WTC11 (cell line): ENCODE results near the gene KANK4. TPM values are rescaled to one million over a fixed set of nuclear protein-coding genes. Genes with fewer than 3 reads are reported as not detected.

ENCODE experiments used
- ATAC-seq: fragments of 200-7000 bp; cut with Tn5 transposase; 2 replicates; pipeline ENCODE4 v1.10.0; 2021; ENCODE audit warnings: mild to moderate bottlenecking, moderate library complexity
- CTCF ChIA-PET: fragments of 300-600 bp; sonication (Branson Sonifier 250); formaldehyde crosslinking; loops from one replicate; lab custom pipeline; 2021; ENCODE audit warnings: antibody characterized with exemption; lab: Charles Lee
- POLR2A ChIA-PET: fragments of 350-600 bp; sonication (Branson Sonifier 250); formaldehyde crosslinking; loops from one replicate; lab custom pipeline; 2021; ENCODE audit warnings: antibody characterized with exemption; lab: Charles Lee
- DNase-seq: peaks from one replicate; pipeline ENCODE4 v3.0.0; 2021; ENCODE audit warnings: low spot score
- H3K27ac Mint-ChIP-seq: 2 replicates; pipeline ENCODE4 v1.8.0; 2021; ENCODE audit warnings: mixed read lengths
- H3K27me3 Mint-ChIP-seq: 2 replicates; pipeline ENCODE4 v1.8.0; 2021; ENCODE audit warnings: low read depth, mild to moderate bottlenecking, moderate library complexity, mixed read lengths
- H3K36me3 Mint-ChIP-seq: 2 replicates; pipeline ENCODE4 v1.8.0; 2021; ENCODE audit warnings: mixed read lengths
- H3K4me1 Mint-ChIP-seq: 2 replicates; pipeline ENCODE4 v1.8.0; 2022; ENCODE audit warnings: mixed read lengths
- H3K4me3 Mint-ChIP-seq: 2 replicates; pipeline ENCODE4 v1.8.0; 2021; ENCODE audit warnings: mild to moderate bottlenecking, moderate library complexity, mixed read lengths
- H3K9me3 Mint-ChIP-seq: 2 replicates; pipeline ENCODE4 v1.8.0; 2021; ENCODE audit warnings: mixed read lengths
- AFF4 ChIP-seq: sonication (generic); formaldehyde crosslinking; IDR thresholded peaks from 2 replicates; pipeline ENCODE4 v1.8.1; 2023; ENCODE audit warnings: mild to moderate bottlenecking, missing genetic modification reagents, borderline replicate concordance
- ATF3 ChIP-seq: sonication (generic); formaldehyde crosslinking; conservative IDR thresholded peaks from 2 replicates; pipeline ENCODE4 v1.8.1; 2022; ENCODE audit warnings: mild to moderate bottlenecking, missing genetic modification reagents
- E2F5 ChIP-seq: sonication (generic); formaldehyde crosslinking; IDR thresholded peaks from 2 replicates; pipeline ENCODE4 v1.8.1; 2022; ENCODE audit warnings: mild to moderate bottlenecking, moderate library complexity, missing genetic modification reagents
- EMX1 ChIP-seq: fragments of 250-450 bp; sonication (Bioruptor Pico); IDR thresholded peaks from 2 replicates; pipeline ENCODE4 v1.8.0; 2021; ENCODE audit warnings: mild to moderate bottlenecking
- FOXP4 ChIP-seq: sonication (generic); formaldehyde crosslinking; IDR thresholded peaks from 2 replicates; pipeline ENCODE4 v1.8.0; 2022; ENCODE audit warnings: mild to moderate bottlenecking, missing genetic modification reagents
- GABPB1 ChIP-seq: sonication (generic); formaldehyde crosslinking; IDR thresholded peaks from 2 replicates; pipeline ENCODE4 v1.8.1; 2023; ENCODE audit warnings: mild to moderate bottlenecking, missing genetic modification reagents
- GRHL2 ChIP-seq: fragments of 250-450 bp; sonication (Bioruptor Pico); IDR thresholded peaks from 2 replicates; pipeline ENCODE4 v1.8.0; 2022; ENCODE audit warnings: mild to moderate bottlenecking, moderate library complexity; ENCODE audit not compliant: insufficient replicate concordance, severe bottlenecking
- MAX ChIP-seq: sonication (generic); formaldehyde crosslinking; IDR thresholded peaks from 2 replicates; pipeline ENCODE4 v1.8.0; 2022; ENCODE audit warnings: mild to moderate bottlenecking, missing genetic modification reagents
- MYBL2 ChIP-seq: sonication (generic); formaldehyde crosslinking; IDR thresholded peaks from 2 replicates; pipeline ENCODE4 v1.8.1; 2023; ENCODE audit warnings: mild to moderate bottlenecking, moderate library complexity, missing genetic modification reagents
- NFYB ChIP-seq: sonication (generic); formaldehyde crosslinking; conservative IDR thresholded peaks from 2 replicates; pipeline ENCODE4 v1.8.0; 2022; ENCODE audit warnings: low read depth, missing genetic modification reagents
- NR2C2 ChIP-seq: sonication (generic); formaldehyde crosslinking; IDR thresholded peaks from 2 replicates; pipeline ENCODE4 v1.8.0; 2022; ENCODE audit warnings: mild to moderate bottlenecking, missing genetic modification reagents
- NR3C1 ChIP-seq: sonication (generic); formaldehyde crosslinking; conservative IDR thresholded peaks from 2 replicates; pipeline ENCODE4 v1.8.1; 2023; ENCODE audit warnings: low read depth, mild to moderate bottlenecking, missing genetic modification reagents
- PREB ChIP-seq: sonication (generic); formaldehyde crosslinking; IDR thresholded peaks from 2 replicates; pipeline ENCODE4 v1.8.1; 2022; ENCODE audit warnings: mild to moderate bottlenecking, missing genetic modification reagents, moderate library complexity, borderline replicate concordance
- RELA ChIP-seq: sonication (generic); formaldehyde crosslinking; IDR thresholded peaks from 2 replicates; pipeline ENCODE4 v1.8.1; 2022; ENCODE audit warnings: missing genetic modification reagents, mild to moderate bottlenecking, borderline replicate concordance
- TEAD4 ChIP-seq: sonication (generic); formaldehyde crosslinking; IDR thresholded peaks from 2 replicates; pipeline ENCODE4 v1.8.0; 2022; ENCODE audit warnings: mild to moderate bottlenecking, missing genetic modification reagents
- ZNF425 ChIP-seq: fragments of 250-450 bp; sonication (Bioruptor Pico); conservative IDR thresholded peaks from 2 replicates; pipeline ENCODE4 v1.9.0; 2021; ENCODE audit warnings: mild to moderate bottlenecking
- ZNF532 ChIP-seq: fragments of 250-450 bp; sonication (Bioruptor Pico); IDR thresholded peaks from 2 replicates; pipeline ENCODE4 v1.9.0; 2021; ENCODE audit warnings: mild to moderate bottlenecking, borderline replicate concordance
- ZNF671 ChIP-seq: fragments of 250-450 bp; sonication (Bioruptor Pico); IDR thresholded peaks from 2 replicates; pipeline ENCODE4 v1.8.0; 2021; ENCODE audit warnings: mild to moderate bottlenecking
- total RNA-seq: library from RNA; stranded (reverse); gene quantifications from 3 replicates; pipeline ENCODE4 v1.2.3, GENCODE V29; 2021

Gene KANK4
- total RNA-seq, 1 experiment from 2014 or later: 0.35 TPM

- TF ChIP-seq E2F5 (CRISPR knock-in tag): no peak
- peak; percentile 56; the same call in 1 of the 2 replicates for TF ChIP-seq EMX1 (CRISPR knock-in tag)
- TF ChIP-seq, all 79 proteins: peak for 1
- H3K4me1 Mint-ChIP-seq: peaks cover 49% of the 10 kb centered on the region
- POLR2A ChIA-PET: interaction anchor here (0.8 to 1.7 kb wide), 4 partner anchors 11 to 28 kb away, joined by 3 to 9 read pairs (median 4); no protein-coding TSS in a partner anchor
- 0 out of 2 replicates have a peak overlapping the region, but pooled peaks have one; percentile 67 for H3K27ac Mint-ChIP-seq
- H3K36me3 Mint-ChIP-seq: peaks cover 94% of the 10 kb centered on the region
- H3K27me3 Mint-ChIP-seq: no peaks in the 10 kb centered on the region
- H3K9me3 Mint-ChIP-seq: peaks cover 54% of the 10 kb centered on the region
- CTCF ChIA-PET: interaction anchor here (0.7 to 2.2 kb wide), 2 partner anchors 9 to 34 kb away, joined by 3 to 7 read pairs; no protein-coding TSS in a partner anchor
- ATAC-seq: no peak
- no peak for DNase-seq
- no peak overlapping the region for H3K4me3 Mint-ChIP-seq
Observed at GRCh38 chr1:62208970-62209369, 110.3 kb downstream of the KANK4 start.

- H3K4me3 Mint-ChIP-seq: no peak overlapping the region
- DNase-seq (no peak), ATAC-seq (no peak)
- ChIA-PET POLR2A (interaction anchor here (1.6 to 1.7 kb wide), 2 partner anchors 10 to 25 kb away, joined by 4 to 9 read pairs; no protein-coding TSS in a partner anchor), CTCF (interaction anchor here (1.1 kb wide), 1 partner anchor 32 kb away, joined by 6 read pairs; no protein-coding TSS in a partner anchor)
- H3K27me3 Mint-ChIP-seq: no peaks in the 10 kb centered on the region
- H3K9me3 Mint-ChIP-seq: peaks cover 51% of the 10 kb centered on the region
- peaks cover 94% of the 10 kb centered on the region for H3K36me3 Mint-ChIP-seq
- peaks cover 56% of the 10 kb centered on the region for H3K4me1 Mint-ChIP-seq
- peak overlapping the region; percentile 67 for H3K27ac Mint-ChIP-seq
- no peak for TF ChIP-seq PREB
- TF ChIP-seq ZNF425 (CRISPR knock-in tag): peak; percentile 41; the same call in 1 of the 2 replicates
- TF ChIP-seq NFYB: no peak
- TF ChIP-seq NR2C2: no peak
- no peak for TF ChIP-seq NR3C1 (CRISPR knock-in tag)
- no peak for TF ChIP-seq ZNF532 (CRISPR knock-in tag)
- no peak for TF ChIP-seq TEAD4
- no peak for TF ChIP-seq GRHL2 (CRISPR knock-in tag)
- TF ChIP-seq GABPB1: no peak
- TF ChIP-seq MAX (CRISPR knock-in tag): 0 out of 2 replicates have a peak, but pooled peaks have one; percentile 47
- TF ChIP-seq ZNF671 (CRISPR knock-in tag): peak; percentile 41; the same call in 1 of the 2 replicates
- no peak for TF ChIP-seq AFF4 (CRISPR knock-in tag)
- TF ChIP-seq FOXP4 (CRISPR knock-in tag): no peak
- no peak for TF ChIP-seq MYBL2 (CRISPR knock-in tag)
- no peak for TF ChIP-seq ATF3 (CRISPR knock-in tag)
- no peak for TF ChIP-seq RELA (CRISPR knock-in tag)
Observed at GRCh38 chr1:62208087-62208486, 111.1 kb downstream of the KANK4 start.
